M059J (cell line): ENCODE data around the gene MPST. TPM values are rescaled to one million over a fixed set of nuclear protein-coding genes. Genes with fewer than 3 reads are reported as not detected.
"Not testable (repeated sequence)": the region's sequence is repeated elsewhere in the genome, so short reads cannot be mapped to it uniquely, and the experiment has no call there.

Experiments used
- DNase-seq: peaks from one replicate; pipeline ENCODE4 v3.0.0-alpha.2; 2012; ENCODE audit warnings: low read depth
- total RNA-seq: library from RNA; depleted of rRNA; stranded (reverse); fragments of >200 nt; shearing (Covaris generic); gene quantifications from 2 replicates; pipeline ENCODE4 v1.2.3, GENCODE V29; 2014

Gene MPST
- total RNA-seq, 1 experiment from 2014 or later: 53.0 TPM

DNA sequence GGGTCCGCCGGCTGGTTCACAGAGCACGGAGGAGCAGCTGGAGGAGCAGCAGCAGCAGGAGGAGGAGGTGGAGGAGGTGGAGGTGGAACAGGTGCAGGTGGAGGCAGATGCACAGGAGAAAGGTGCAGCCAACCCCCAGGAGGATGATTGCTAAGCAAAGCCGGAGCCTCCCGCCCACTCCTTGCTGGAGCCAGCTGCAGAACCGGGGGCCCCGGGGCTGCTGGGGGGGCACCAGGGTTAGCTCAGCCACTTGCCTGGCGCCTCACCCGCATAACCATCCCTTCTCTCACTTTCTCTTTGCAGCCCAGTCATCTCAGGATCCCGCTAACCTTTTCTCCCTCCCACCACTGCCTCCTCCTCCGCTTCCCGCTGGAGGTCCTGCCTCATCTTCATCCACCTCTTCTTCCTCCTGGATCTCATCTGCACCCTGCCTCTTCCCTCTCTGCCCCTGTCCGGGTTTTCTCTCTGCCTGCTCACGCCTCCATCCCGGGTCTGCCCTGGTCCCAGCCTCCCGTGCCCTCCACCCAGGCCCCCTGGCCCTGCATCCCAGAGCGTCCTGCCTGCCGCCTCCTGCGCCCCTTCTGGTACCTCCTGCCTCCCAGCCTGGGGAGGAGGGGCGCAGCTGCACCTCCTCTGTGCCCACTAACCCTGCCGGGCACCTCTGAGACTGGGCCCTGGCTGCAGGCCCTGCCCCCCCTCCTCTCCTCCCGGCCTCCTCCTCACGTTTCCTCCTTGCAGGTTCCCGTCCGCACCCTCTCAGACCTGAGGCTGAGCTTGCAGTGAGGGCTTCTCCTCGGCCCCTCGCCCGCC lies 41.5 kb downstream of the MPST start:
- DNase-seq: no peak

DNA sequence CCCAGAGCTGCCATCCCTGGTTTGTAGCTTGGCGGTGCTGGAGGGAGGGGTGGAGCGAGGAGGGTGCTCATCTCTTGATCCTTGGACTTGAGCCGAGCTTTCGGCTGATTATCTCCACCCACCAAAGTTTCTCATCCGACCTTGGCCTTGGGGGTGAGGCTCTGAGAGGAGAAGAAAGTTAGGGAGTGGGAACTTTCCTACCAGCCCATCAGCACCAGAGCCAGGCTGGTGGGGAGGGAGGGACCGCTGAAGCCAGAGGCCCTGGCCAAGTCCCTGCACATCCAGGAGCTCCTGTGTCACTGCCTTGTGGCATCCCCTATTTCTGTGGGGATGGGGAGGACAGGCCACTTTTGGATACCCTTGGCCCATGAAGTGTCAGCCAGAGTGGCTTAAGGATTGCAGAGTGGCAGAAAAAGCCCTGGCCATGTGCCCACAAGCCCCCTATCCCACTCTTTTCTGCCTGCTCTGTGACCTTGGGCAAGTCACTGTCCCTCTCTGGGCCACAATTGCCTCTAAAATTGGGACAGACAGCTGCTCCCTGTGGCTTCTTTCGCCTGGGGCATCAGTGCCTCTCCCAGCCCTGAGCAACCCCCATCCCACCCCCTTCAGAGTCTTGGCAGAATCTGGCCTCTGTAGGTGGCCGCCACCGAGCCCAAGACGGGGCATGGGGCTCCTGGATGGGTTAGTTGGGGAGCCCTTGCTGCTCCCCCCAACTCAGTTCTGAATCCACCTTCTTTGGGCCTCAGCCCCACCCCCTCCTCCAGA lies 42.3 kb downstream of the MPST start:
- DNase-seq: no peak

- no peak for DNase-seq
Measured at GRCh38 chr22:37062376-37062675, 42.8 kb downstream of the MPST start.

GRCh38 chr22:37062702-37063381 lies 43.3 kb downstream of the MPST start:
- no peak for DNase-seq

GRCh38 chr22:37063431-37064420 lies 44.2 kb downstream of the MPST start:
- peak; percentile 13 for DNase-seq

- no peak for DNase-seq
Measured at GRCh38 chr22:37064553-37064952, 45.0 kb downstream of the MPST start.

- DNase-seq: no peak
Measured at GRCh38 chr22:37065180-37065579, 45.6 kb downstream of the MPST start.

- no peak for DNase-seq
Measured at GRCh38 chr22:37065961-37066360, 46.4 kb downstream of the MPST start.

DNA sequence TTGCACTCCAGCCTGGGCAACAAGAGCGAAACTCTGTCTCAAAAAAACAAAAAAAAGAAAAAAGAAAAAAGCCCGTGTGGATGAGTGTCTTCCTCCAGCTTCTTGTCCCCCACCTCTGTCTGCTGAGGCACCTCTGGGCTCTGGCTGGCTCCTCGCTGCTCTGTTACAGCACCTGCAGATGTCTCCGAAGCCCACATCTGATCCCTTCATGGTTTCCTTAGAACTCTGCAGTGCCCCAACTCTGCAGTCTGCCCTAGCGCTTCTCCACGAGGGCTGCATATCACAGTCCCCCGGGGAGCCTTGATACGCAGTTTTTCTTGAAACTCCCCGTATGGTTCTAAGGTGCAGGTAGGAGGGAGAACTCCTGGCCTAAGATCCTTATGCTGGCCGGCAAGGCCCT lies 47.9 kb downstream of the MPST start:
- DNase-seq: no peak

DNA sequence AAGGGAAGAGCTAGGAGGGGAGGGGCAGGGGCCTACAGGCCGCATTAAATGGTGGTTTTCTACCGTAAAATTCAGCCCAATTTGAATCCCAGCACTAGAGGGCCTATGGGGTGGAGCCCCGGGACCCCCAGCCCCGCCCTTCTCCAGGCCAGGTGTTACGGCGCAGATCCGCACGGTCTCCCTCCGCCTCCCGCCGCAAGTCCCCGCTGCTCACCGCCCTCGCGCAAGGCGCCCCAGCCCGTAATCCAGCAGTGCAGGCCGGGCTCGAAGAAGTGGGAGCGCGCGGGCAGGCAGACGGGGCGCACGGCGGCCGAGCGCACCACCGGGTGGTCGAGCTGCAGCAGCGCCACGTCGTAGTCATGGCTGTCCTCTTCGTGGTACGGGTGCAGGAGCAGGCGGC lies 49.3 kb downstream of the MPST start:
- no peak for DNase-seq

GRCh38 chr22:37069319-37069718 lies 49.8 kb downstream of the MPST start:
- DNase-seq: no peak

DNA sequence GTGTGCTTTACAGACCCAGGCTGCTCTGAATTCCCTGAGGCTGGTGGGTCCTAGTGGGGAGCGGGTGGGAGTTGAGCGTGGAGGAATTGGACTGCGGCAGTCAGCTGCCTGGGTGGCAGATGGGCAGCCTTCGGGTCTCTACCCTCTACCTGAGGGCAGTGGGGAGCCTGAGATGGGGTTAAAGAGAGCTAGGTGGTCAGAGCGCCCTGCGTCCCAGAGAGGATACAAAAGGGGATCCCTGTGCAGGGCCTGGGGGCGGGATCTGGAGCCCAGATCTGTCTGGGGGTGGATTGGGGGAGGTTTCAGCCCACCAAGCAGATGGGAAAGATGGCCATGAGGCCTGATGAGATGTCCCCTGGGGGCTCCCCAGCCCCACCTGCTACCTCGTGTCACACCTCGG lies 50.2 kb downstream of the MPST start:
- no peak for DNase-seq

- no peak for DNase-seq
Measured at GRCh38 chr22:37070334-37070733, 50.8 kb downstream of the MPST start.

DNA sequence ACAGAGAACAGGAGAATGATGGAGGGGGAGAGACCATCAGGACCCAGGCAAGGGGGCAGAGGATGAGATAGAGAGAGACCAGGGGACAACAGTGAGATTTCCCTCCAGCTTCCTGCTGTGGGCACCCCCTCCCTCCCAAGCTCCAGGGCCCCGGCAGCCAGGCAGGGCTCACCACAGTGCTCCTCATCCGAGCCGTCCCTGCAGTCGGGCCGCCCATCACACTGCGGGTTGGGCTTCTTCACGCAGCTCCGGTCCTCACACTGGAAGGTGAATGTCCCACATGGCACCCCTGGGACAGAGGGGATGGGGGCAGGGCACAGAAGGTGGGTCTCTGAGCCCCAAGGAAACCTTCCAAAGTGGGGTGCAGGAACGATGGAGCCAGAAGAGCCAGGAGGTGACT lies 51.2 kb downstream of the MPST start:
- DNase-seq: no peak

GRCh38 chr22:37071850-37072592 lies 52.5 kb downstream of the MPST start:
- DNase-seq: not testable (repeated sequence)

GRCh38 chr22:37072673-37073072 lies 53.1 kb downstream of the MPST start:
- DNase-seq: no peak

GRCh38 chr22:37074537-37074936 lies 55.0 kb downstream of the MPST start:
- DNase-seq: no peak

DNA sequence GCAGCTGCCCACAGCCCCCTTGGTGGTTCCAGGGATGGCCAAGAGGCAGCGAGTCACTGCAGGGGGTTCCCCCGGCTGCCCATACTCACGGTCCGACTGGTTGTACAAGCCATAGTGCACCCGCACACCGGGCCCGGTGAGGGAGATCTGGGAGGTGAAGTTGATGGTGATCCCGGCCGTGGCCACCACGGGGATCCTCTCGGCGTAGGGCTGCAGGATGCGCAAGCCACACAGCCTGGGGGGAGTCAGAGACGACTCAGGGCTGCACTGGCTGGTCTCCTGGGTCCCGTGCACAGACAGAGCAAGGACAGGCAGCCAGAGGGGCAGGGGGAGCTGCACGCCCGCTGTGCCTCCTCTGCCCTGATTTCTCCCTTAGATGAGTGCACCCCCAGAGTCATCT lies 55.5 kb downstream of the MPST start:
- no peak for DNase-seq

GRCh38 chr22:37075822-37076433 lies 56.4 kb downstream of the MPST start:
- DNase-seq: no peak

DNA sequence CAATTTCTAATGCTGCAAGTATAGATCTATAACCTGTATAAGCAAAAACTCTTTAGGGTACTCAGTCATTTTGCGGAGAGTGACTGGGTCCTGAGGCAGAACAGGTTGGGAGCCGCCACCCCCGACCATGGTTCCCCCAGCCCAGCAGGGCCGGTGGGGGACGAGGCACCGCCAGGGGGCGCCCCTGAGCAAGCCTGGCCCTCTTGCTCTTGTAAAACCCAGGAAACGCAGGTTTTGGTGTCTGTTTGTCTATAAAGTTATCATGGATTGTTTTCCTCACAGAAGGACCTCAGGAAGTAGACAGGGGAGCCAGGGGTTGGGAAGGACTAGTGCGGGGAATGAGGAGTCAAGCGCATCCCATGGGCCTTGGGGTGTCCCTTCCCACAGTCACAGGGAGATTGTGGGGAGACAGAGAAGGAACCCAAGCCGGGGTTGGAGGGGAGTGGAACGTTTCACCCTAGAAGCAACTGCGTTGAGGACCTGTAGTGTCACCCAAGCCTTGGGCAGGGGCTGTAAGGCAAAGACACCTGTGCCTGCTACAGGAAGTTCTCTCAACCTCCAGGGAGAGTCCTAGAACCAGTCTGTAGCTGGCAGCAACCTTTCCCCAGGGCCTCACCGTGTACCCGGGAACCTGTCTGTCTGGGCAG lies 58.4 kb downstream of the MPST start:
- DNase-seq: peak; percentile 36
